H1 (cell line): Measurements from ENCODE around the gene MRPL54. TPM values are rescaled to one million over a fixed set of nuclear protein-coding genes. Genes with fewer than 3 reads are reported as not detected.

Source experiments
- CTCF ChIA-PET: fragments of 300-600 bp; sonication (Branson Sonifier 250); formaldehyde crosslinking; loops from one replicate; lab custom pipeline; 2021; ENCODE audit not compliant: partially characterized antibody; lab: Charles Lee
- POLR2A ChIA-PET: fragments of 300-600 bp; sonication (Branson Sonifier 250); formaldehyde crosslinking; loops from one replicate; lab custom pipeline; 2021; ENCODE audit warnings: inconsistent platforms; ENCODE audit not compliant: partially characterized antibody; lab: Charles Lee
- DNase-seq, 2 experiments: peaks; one replicate each; pipeline versions ENCODE4 v3.0.0 to v3.0.0-alpha.2; 2010 to 2022; ENCODE audit warnings: low spot score in 2 of 2, low read depth in 1 of 2, mixed read lengths in 1 of 2
- FAIRE-seq: peaks from 2 replicates; lab custom pipeline; 2011; peaks lifted over from hg19 to GRCh38; lab: Jason Lieb, UNC
- H2AFZ ChIP-seq: 2 replicates; pipeline ENCODE4 v1.8.1; 2012; ENCODE audit warnings: low read length, inconsistent platforms
- H2AK5ac ChIP-seq: 2 replicates; pipeline ENCODE4 v1.6.1; 2013; ENCODE audit warnings: low read depth, low read length
- H2BK120ac ChIP-seq: replicated peaks from 2 replicates; pipeline ENCODE3; 2013; ENCODE audit warnings: low read depth, low read length, inconsistent platforms
- H2BK12ac ChIP-seq: 2 replicates; pipeline ENCODE4 v1.6.1; 2013; ENCODE audit warnings: low read depth, low read length
- H2BK15ac ChIP-seq: 2 replicates; pipeline ENCODE4 v1.6.1; 2013; ENCODE audit warnings: low read length
- H2BK20ac ChIP-seq: 2 replicates; pipeline ENCODE4 v1.6.1; 2013; ENCODE audit warnings: low read length
- H2BK5ac ChIP-seq: 2 replicates; pipeline ENCODE4 v1.6.1; 2013; ENCODE audit warnings: low read depth, low read length
- H3K14ac ChIP-seq: 2 replicates; pipeline ENCODE4 v1.6.1; 2013; ENCODE audit warnings: inconsistent platforms; ENCODE audit not compliant: insufficient read length
- H3K18ac ChIP-seq: 2 replicates; pipeline ENCODE4 v1.6.1; 2013; ENCODE audit warnings: low read length; ENCODE audit errors: extremely low read depth
- H3K23ac ChIP-seq: 2 replicates; pipeline ENCODE4 v1.6.1; 2013; ENCODE audit warnings: inconsistent platforms; ENCODE audit not compliant: insufficient read length
- H3K23me2 ChIP-seq: 2 replicates; pipeline ENCODE4 v1.6.1; 2013; ENCODE audit warnings: low read depth, low read length
- H3K27ac ChIP-seq: 2 replicates; pipeline ENCODE4 v1.6.1; 2011; ENCODE audit warnings: low read depth, low read length, inconsistent platforms
- H3K27me3 ChIP-seq, 4 experiments: replicated peaks in 1 of 4; 1 replicate in 1 of 4; 2 replicates in 3 of 4; pipeline versions ENCODE4 v1.6.1 to v1.8.1; 2011 to 2013; ENCODE audit warnings: low read length in 3 of 4, mild to moderate bottlenecking in 3 of 4, inconsistent platforms in 2 of 4, mixed read lengths in 2 of 4, moderate library complexity in 1 of 4; ENCODE audit not compliant: control insufficient read depth in 3 of 4, insufficient read depth in 3 of 4; ENCODE audit errors: extremely low read depth in 1 of 4
- H3K36me3 ChIP-seq, 4 experiments: 2 replicates each; pipeline versions ENCODE4 v1.6.1 to v1.8.1; 2011 to 2013; ENCODE audit warnings: mild to moderate bottlenecking in 4 of 4, low read length in 3 of 4, moderate library complexity in 2 of 4, control low read depth in 1 of 4, inconsistent platforms in 1 of 4; ENCODE audit not compliant: insufficient read depth in 4 of 4, control insufficient read depth in 2 of 4
- H3K4ac ChIP-seq: replicated peaks from 2 replicates; pipeline ENCODE3; 2013; ENCODE audit warnings: low read length, low read depth, mixed read lengths, inconsistent platforms; ENCODE audit not compliant: insufficient read length
- H3K4me1 ChIP-seq, 4 experiments: replicated peaks in 1 of 4; 1 replicate in 1 of 4; 2 replicates in 3 of 4; pipeline versions ENCODE4 v1.6.1 to v1.8.1; 2011 to 2013; ENCODE audit warnings: low read length in 3 of 4, inconsistent platforms in 2 of 4, mixed read lengths in 1 of 4; ENCODE audit not compliant: insufficient read depth in 4 of 4, control insufficient read depth in 3 of 4
- H3K4me2 ChIP-seq, 2 experiments: 2 replicates each; pipeline versions ENCODE4 v1.6.1 to v1.8.1; 2011 to 2013; ENCODE audit warnings: low read depth in 2 of 2, low read length in 2 of 2, control low read depth in 1 of 2, inconsistent platforms in 1 of 2, mild to moderate bottlenecking in 1 of 2; ENCODE audit not compliant: insufficient read depth in 1 of 2
- H3K4me3 ChIP-seq, 4 experiments: fragments of 200-600, 300-600 bp in 1 of 4; sonication (generic), shearing (Covaris generic), sonication (Bioruptor Twin) in 1 of 4; 2 replicates each; pipeline versions ENCODE4 v1.5.1 to v1.8.1; 2011 to 2016; ENCODE audit warnings: low read length in 4 of 4, low read depth in 3 of 4, control low read depth in 2 of 4, inconsistent platforms in 2 of 4, mild to moderate bottlenecking in 2 of 4, mixed read lengths in 1 of 4, moderate library complexity in 1 of 4; ENCODE audit not compliant: insufficient read depth in 2 of 4; ENCODE audit errors: extremely low read depth in 1 of 4
- H3K56ac ChIP-seq: replicated peaks from 2 replicates; pipeline ENCODE3; 2013; ENCODE audit warnings: low read depth, mild to moderate bottlenecking, mixed read lengths, low read length, inconsistent platforms; ENCODE audit not compliant: insufficient read length
- H3K79me1 ChIP-seq: 2 replicates; pipeline ENCODE4 v1.6.1; 2013; ENCODE audit warnings: low read depth, low read length, control low read depth
- H3K79me2 ChIP-seq, 2 experiments: 2 replicates each; pipeline versions ENCODE4 v1.6.1 to v1.8.1; 2012 to 2013; ENCODE audit warnings: low read length in 2 of 2, mild to moderate bottlenecking in 2 of 2, inconsistent platforms in 1 of 2; ENCODE audit not compliant: insufficient read depth in 2 of 2, control insufficient read depth in 1 of 2
- H3K9ac ChIP-seq, 4 experiments: replicated peaks in 1 of 4; 1 replicate in 1 of 4; 2 replicates in 3 of 4; pipeline versions ENCODE4 v1.6.1 to v1.8.1; 2011 to 2013; ENCODE audit warnings: low read depth in 3 of 4, low read length in 3 of 4, control low read depth in 2 of 4, mild to moderate bottlenecking in 2 of 4, moderate library complexity in 2 of 4, inconsistent platforms in 1 of 4; ENCODE audit errors: extremely low read depth in 1 of 4
- H3K9me3 ChIP-seq, 2 experiments: 2 replicates each; pipeline versions ENCODE4 v1.6.1 to v1.8.1; 2012 to 2013; ENCODE audit warnings: mild to moderate bottlenecking in 2 of 2, moderate library complexity in 2 of 2, control low read depth in 1 of 2, inconsistent platforms in 1 of 2, low read depth in 1 of 2, low read length in 1 of 2, mixed read lengths in 1 of 2; ENCODE audit not compliant: insufficient read depth in 2 of 2
- H4K20me1 ChIP-seq, 2 experiments: replicated peaks in 1 of 2; 2 replicates each; pipeline versions ENCODE3 to v1.8.1; 2011 to 2013; ENCODE audit warnings: inconsistent platforms in 2 of 2, low read length in 2 of 2, mild to moderate bottlenecking in 1 of 2; ENCODE audit not compliant: insufficient read depth in 2 of 2, control insufficient read depth in 1 of 2
- H4K5ac ChIP-seq: 2 replicates; pipeline ENCODE4 v1.6.1; 2013; ENCODE audit warnings: low read length, low read depth, mixed read lengths, inconsistent platforms; ENCODE audit not compliant: insufficient read length
- H4K8ac ChIP-seq: 2 replicates; pipeline ENCODE4 v1.8.0; 2013; ENCODE audit warnings: mild to moderate bottlenecking, moderate library complexity, low read length, inconsistent platforms; ENCODE audit not compliant: insufficient read depth; ENCODE audit errors: extremely low read depth
- H4K91ac ChIP-seq: replicated peaks from 2 replicates; pipeline ENCODE3; 2013; ENCODE audit warnings: low read length, mixed read lengths, inconsistent platforms; ENCODE audit not compliant: insufficient read length
- BRCA1 ChIP-seq: IDR thresholded peaks from 2 replicates; pipeline ENCODE4 v1.6.1; 2012; ENCODE audit warnings: low read depth, low read length, improper control_type of control experiment
- CBX5 ChIP-seq: fragments of 300-800, 300-1000 bp; sonication (generic); IDR thresholded peaks from 2 replicates; pipeline ENCODE4 v1.7.1; 2016; ENCODE audit warnings: antibody characterized with exemption, low read length, low read depth
- CHD2 ChIP-seq: IDR thresholded peaks from 2 replicates; pipeline ENCODE4 v1.6.1; 2012; ENCODE audit warnings: low read length, improper control_type of control experiment
- EP300 ChIP-seq, 2 experiments: IDR thresholded peaks; 1 replicate in 1 of 2; 2 replicates in 1 of 2; pipeline ENCODE4 v1.6.1; 2011 to 2012; ENCODE audit warnings: low read depth in 2 of 2, low read length in 2 of 2, mild to moderate bottlenecking in 2 of 2, borderline replicate concordance in 1 of 2, inconsistent platforms in 1 of 2, moderate library complexity in 1 of 2
- GABPA ChIP-seq: IDR thresholded peaks from 2 replicates; pipeline ENCODE4 v1.6.1; 2011; ENCODE audit warnings: mild to moderate bottlenecking, low read length, moderate library complexity, borderline replicate concordance; ENCODE audit not compliant: insufficient read depth
- KDM4A ChIP-seq: IDR thresholded peaks from one replicate; pipeline ENCODE4 v1.7.1; 2012; ENCODE audit warnings: low read depth, mild to moderate bottlenecking, moderate library complexity, low read length, inconsistent platforms; ENCODE audit not compliant: severe bottlenecking
- KDM5A ChIP-seq: fragments of 200-600 bp; IDR thresholded peaks from 2 replicates; pipeline ENCODE4 v1.7.1; 2012; ENCODE audit warnings: mild to moderate bottlenecking, low read length, inconsistent platforms, mixed read lengths
- NANOG ChIP-seq: IDR thresholded peaks from 2 replicates; pipeline ENCODE4 v1.6.1; 2011; ENCODE audit warnings: low read length, low read depth, mild to moderate bottlenecking, inconsistent platforms; ENCODE audit not compliant: insufficient read depth, poor library complexity, severe bottlenecking
- POLR2AphosphoS5 ChIP-seq: IDR thresholded peaks from 2 replicates; pipeline ENCODE4 v1.6.1; 2011; ENCODE audit warnings: low read depth, low read length
- RAD21 ChIP-seq, 2 experiments: IDR thresholded peaks in 1 of 2; conservative IDR thresholded peaks in 1 of 2; 2 replicates each; pipeline ENCODE4 v1.6.1; 2011; ENCODE audit warnings: low read depth in 2 of 2, low read length in 2 of 2, improper control_type of control experiment in 1 of 2, inconsistent platforms in 1 of 2, mild to moderate bottlenecking in 1 of 2, moderate library complexity in 1 of 2
- SIRT6 ChIP-seq: IDR thresholded peaks from one replicate; pipeline ENCODE4 v1.7.1; 2012; ENCODE audit warnings: low read length, inconsistent platforms
- SP2 ChIP-seq: IDR thresholded peaks from 2 replicates; pipeline ENCODE4 v1.6.1; 2012; ENCODE audit warnings: mild to moderate bottlenecking, low read length, inconsistent platforms
- SUZ12 ChIP-seq: fragments of 200-600 bp; sonication (generic); IDR thresholded peaks from 2 replicates; pipeline ENCODE4 v1.6.1; 2012; ENCODE audit warnings: mild to moderate bottlenecking, inconsistent platforms, low read length, moderate library complexity, mixed read lengths
- WGBS, 2 experiments: shearing (Covaris generic) in 1 of 2; methylation state at CpG; one replicate each; pipeline versions ENCODE4 v1.1.6 to v1.1.7; 2013 to 2015; ENCODE audit warnings: low lambda C conversion rate in 2 of 2, mixed read lengths in 2 of 2, inconsistent platforms in 1 of 2, low coverage in 1 of 2, missing lambda C conversion rate in 1 of 2; ENCODE audit not compliant: insufficient replicate concordance in 2 of 2, insufficient coverage in 1 of 2, insufficient read length in 1 of 2; ENCODE audit errors: extremely low coverage in 1 of 2, missing lambda C conversion rate in 1 of 2; 5-methylcytosine and 5-hydroxymethylcytosine counted together
- polyA plus RNA-seq, 7 experiments: library from polyadenylated mRNA; depleted of rRNA in 3 of 7; stranded (reverse) in 5 of 7; unstranded in 2 of 7; fragments of >200 nt in 5 of 7; fragments of 200-250 nt in 2 of 7; gene quantifications; 1 replicate in 5 of 7; 2 replicates in 1 of 7; 4 replicates in 1 of 7; pipeline versions ENCODE4 v1.2.1 to v1.2.3, GENCODE V29; 2011 to 2013; ENCODE audit warnings: missing spikeins in 2 of 7, mixed read lengths in 2 of 7
- total RNA-seq: library from RNA; stranded (reverse); fragmentation: NEBNext Ultra II Directional; extraction: Animal tissue kit (Norgen Biotek cat#: 25700); gene quantifications from 2 replicates; pipeline ENCODE4 v1.2.1, GENCODE V29; 2021

MRPL54 gene
- total and polyA plus RNA-seq, 2 of the 8 experiments (the other 6 are each of a cell fraction or from before 2014, with no cell fraction given): 63.8 to 72.8 TPM

DNA sequence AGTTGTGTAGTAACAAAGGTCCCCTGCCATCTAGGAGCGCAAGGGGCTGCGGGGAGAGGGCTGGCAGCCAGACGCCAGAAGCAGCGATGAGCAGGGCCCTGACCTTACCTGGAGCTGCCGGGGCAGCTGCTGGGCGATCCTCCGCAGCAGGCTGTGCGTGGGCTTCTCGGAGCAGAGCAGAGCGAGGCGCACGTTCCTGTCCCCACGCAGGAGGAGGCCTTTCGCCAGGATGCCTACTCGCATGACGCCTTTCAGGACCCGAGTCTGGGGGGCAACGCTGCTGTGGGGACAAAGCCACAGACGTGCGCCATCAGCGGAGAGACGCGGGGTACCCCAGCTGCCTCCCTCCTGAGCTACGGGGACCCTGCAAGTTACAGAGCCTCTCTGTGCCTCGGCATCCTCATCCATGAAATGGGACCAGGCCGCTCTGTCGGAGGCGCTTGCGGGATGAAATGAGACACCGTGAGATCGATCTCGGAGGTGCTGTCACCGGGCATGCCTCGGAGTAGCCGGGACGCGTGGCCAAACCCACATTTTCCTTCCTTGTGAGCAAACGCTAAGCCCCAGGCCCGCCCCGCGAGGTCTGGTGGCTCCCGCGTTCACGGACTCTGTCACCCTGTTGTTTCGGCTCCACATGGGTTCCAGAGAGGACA, 54.2 kb downstream of the MRPL54 start:
- Histone ChIP-seq H4K20me1 (peaks cover 0 to 1% of the 10 kb centered on the region in 2 experiments), H3K9me3 (no peaks in the 10 kb centered on the region), H2AFZ (no peak overlapping the region), H3K23me2 (no peaks in the 10 kb centered on the region), H2BK5ac (no peak overlapping the region), H3K36me3 (no peaks in the 10 kb centered on the region), H3K79me2 (no peaks in the 10 kb centered on the region), H3K4me2 (no peak overlapping the region), H3K27me3 (no peaks in the 10 kb centered on the region), H3K9ac (no peak overlapping the region), H2BK120ac (no peak overlapping the region), H3K79me1 (no peaks in the 10 kb centered on the region), H2AK5ac (no peak overlapping the region), H3K4me3 (no peak overlapping the region), H4K5ac (no peak overlapping the region), H3K27ac (no peak overlapping the region), H2BK15ac (no peak overlapping the region), H3K4ac (no peak overlapping the region), H2BK12ac (no peak overlapping the region), H3K23ac (no peak overlapping the region), H3K4me1 (no peaks in the 10 kb centered on the region; a peak in 1 of 7 replicates), H3K18ac (no peak overlapping the region), H3K14ac (no peak overlapping the region), H2BK20ac (no peak overlapping the region), H4K91ac (no peak overlapping the region), H3K56ac (no peak overlapping the region), H4K8ac (peak overlapping the region; percentile 68; the same call in 1 of the 2 replicates)
- FAIRE-seq (no peak), DNase-seq (no peak)
- ChIA-PET POLR2A (no interaction called here), CTCF (interaction anchor here (2.4 kb wide), 1 partner anchor 19 kb away, joined by 8 read pairs; no protein-coding TSS in a partner anchor)
- WGBS, 2 experiments: 91% methylated on average over 44 of the region's 45 CpGs; no CpG with 5 or more reads in 1 of the 2 experiments
- TF ChIP-seq NANOG (no peak), RAD21 (IDR thresholded peaks at IDR 0.05 in 1 of 2, conservative IDR thresholded peaks at IDR 0.05 in 1 of 2; ENCODE audit: low read depth in 2 of 2, low read length in 2 of 2) (no peak), KDM4A (no peak), SP2 (no peak), BRCA1 (no peak), SUZ12 (no peak), EP300 (IDR thresholded peaks at IDR 0.05; ENCODE audit: borderline replicate concordance in 1 of 2, low read depth in 2 of 2, low read length in 2 of 2) (no peak), SIRT6 (no peak), GABPA (no peak), POLR2AphosphoS5 (no peak), CHD2 (no peak), CBX5 (no peak), KDM5A (no peak)
